GM18907 (cell line): ENCODE measurements around the gene RBBP8NL.

Source experiments
- ATAC-seq: cut with Tn5 transposase; IDR thresholded peaks from one replicate; pipeline ENCODE4 v1.9.1; 2021; ENCODE audit warnings: mild to moderate bottlenecking, moderate library complexity; ENCODE audit not compliant: unreplicated experiment

Gene RBBP8NL

DNA sequence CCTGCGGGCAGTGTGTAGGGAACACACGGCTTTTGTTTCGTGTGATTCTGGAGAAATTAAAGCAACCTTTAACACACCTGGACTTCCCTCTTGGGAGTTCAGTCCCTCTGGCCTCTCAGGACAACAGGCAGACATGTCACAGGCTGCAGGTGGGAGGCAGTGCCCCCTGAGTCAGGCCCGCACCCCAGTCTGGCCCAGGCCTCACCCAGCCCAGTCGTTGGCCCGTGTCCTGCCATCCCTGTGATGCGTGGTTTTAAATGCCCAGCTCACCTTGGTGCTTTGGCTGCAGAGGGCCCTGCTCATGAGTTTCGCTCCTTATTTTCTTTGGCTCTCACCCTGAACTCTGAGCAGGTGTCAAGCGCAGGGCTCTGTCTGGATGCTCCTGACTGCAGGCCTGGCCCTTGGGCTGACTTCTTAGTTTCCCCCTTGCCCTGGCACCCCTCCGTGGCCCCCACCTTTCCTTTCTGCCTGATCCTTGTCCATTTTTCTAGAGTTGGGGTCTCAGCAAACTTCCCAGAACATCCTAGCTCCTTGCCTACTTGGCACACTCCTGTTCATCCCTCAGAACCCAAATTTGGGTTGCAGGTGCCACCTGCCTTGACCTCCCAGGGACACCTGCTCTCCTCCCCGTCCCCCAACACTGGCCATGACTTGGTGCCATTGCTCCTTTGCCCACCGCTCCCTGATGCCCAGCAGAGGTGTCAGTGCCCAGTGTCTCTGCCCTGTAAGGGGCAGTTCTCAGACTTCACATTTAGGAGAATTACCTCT, 18.1 kb downstream of the RBBP8NL start:
- ATAC-seq = no peak

DNA sequence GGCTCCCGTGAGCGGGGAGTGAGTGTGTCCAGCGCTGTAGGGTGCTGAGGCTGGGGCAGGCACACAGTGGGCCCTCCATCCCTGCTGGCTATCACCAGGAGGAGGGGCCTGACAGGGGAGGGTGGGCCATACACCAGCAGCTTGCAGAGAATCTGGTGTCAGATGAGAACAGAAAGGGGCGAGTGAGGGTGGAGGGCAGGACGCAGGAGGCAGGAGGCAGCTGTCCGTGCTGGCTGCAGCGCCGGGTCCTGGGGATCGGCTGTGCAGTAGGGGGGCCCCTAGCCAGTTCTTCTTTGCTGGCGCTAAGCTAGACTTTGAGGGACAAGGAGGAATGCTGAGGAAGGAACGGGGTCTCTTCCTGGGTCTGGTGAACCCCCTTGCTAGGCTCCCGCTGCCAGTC, 18.7 kb downstream of the RBBP8NL start:
- no peak for ATAC-seq

DNA sequence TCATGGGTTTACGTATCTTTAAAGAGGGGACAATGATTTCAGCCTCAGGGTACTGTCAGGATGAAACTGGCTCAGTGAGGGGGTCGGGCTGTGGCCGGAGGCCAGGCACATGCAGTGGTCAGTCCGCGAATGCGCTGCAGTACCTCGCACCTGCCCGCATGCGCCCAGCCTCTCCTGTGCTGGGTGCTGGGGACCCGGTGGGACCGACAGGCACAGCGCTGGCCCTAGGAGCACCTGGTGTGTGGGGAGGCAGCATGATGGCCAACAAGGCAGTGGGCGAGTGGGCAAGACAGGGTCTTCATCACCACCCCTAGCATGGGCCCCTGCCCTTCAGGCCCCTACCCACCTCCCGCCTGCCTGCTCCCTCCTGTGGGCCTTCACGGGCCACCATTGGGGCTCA, 19.3 kb downstream of the RBBP8NL start:
- no peak for ATAC-seq

DNA sequence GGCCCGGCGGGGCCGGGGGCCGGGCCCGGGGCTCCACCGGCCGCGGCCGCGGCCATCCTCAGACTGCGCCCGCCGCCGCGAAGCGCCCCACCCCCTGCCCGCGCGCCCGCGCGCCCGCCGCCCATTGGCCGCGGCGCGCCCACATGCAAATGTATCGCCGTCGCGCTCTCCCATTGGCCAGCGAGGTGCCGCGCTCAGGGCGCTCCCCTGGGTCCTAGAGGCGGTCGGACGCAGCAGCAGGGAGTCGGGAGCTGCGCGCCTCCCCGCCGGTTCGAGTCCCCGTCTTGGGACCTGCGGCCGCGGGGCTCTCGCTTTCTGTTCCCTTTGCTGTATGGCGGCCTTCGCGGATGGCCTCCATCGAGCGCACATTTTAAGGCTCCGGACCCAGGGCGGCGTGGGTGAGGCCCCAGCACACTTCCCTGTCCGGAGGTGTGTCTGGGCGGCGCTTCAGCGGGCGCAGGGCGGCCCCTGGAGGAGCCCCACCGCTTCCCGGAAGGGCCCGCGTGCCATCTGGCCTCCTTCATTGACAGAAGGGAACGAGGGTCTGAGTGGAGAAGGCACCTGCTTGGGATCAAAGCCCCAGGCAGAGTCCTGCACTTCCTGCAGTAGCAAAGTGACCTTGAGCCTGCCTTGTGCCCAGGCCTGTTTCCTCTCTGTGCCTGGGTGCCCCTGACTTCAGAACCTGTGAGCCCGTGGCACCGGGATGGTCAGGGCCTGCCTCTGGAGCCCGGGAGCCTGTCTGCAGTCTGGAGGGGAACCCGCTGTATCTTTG, 19.9 kb downstream of the RBBP8NL start, which contains the start of gene CABLES2:
TSS of gene CABLES2 (minus strand) at position 65 of the 772 bp plus-strand sequence. CDS start at position 56, 9 bp downstream.
- peak; percentile 74 for ATAC-seq

- peak; percentile 2 for ATAC-seq
Measured at GRCh38 chr20:62406635-62407176, 20.6 kb downstream of the RBBP8NL start.

DNA sequence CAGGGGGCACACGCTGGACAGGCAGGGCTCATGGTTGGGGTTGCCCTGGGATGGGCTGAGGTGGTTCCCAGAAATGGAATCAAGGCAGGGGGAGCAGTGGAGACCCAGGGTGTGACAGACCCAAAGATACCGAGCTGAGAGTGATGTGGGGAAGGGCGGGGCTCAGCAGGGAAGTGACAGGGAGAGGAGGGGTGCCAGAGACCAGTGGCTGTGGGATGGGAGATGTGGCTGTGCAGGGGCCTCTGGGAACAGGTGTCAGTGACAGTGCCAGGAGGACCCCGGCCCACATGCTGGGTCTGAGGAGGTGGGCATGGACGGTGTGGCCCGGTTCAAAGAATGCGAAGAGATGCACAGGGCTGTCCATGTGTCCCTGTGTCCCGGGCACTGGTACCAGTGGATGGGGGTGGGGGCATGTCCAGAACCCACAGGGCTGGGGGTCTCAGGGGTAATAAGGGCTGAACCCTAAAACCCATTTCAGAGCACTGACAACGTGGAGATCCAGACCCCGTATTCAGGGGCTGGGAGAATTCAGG, 21.3 kb downstream of the RBBP8NL start:
- ATAC-seq = no peak

- no peak for ATAC-seq
Measured at GRCh38 chr20:62405108-62405980, 22.0 kb downstream of the RBBP8NL start.

GRCh38 chr20:62404761-62405107, 22.6 kb downstream of the RBBP8NL start:
- no peak for ATAC-seq

DNA sequence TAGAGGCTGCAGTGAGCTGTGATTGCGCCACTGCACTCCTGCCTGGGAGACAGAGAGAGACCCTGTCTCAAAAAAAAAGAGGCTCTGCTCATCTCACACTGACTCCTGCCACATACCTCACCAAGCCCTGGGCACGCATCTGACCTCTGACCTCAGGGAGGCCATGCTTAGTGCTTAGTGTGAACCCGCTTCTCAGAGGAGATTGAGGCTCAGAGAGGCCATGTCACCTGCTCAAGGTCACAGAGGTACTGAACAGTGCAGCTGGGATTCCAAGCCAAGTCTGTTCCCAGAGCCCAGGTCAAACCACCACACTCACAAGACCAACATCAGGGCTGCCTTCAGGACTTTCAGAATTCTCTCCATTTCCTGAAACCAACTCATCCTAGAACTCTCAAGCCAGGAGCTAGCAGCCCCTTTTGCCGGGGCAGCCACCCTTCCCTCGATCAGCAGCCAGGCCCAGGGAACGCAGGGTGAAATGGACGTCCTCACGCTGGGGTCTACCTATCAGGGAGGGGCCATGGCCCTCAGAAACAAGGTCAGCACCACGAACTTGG, 23.1 kb downstream of the RBBP8NL start:
- ATAC-seq = no peak

DNA sequence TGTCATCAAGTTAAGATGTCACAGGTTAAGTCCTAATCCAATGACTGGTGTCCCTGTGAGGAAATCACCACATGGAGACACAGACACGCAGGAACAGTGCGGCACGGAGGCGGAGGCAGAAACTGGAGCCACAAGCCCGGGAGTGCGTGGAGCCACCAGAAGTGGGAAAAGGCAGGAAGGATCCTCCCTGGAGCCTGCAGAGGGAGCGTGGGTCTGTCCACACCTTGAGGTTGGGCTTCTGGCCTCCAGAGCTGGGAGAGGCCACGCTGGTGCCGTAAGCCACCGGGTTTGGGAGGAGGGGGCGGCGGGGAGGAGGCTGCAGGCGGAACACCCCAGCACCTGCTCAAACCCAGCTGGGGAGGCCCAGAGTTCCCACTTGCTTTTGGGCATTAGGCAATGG, 24.0 kb downstream of the RBBP8NL start:
- ATAC-seq = no peak

- ATAC-seq = no peak
Measured at GRCh38 chr20:62402456-62403150, 24.7 kb downstream of the RBBP8NL start.

DNA sequence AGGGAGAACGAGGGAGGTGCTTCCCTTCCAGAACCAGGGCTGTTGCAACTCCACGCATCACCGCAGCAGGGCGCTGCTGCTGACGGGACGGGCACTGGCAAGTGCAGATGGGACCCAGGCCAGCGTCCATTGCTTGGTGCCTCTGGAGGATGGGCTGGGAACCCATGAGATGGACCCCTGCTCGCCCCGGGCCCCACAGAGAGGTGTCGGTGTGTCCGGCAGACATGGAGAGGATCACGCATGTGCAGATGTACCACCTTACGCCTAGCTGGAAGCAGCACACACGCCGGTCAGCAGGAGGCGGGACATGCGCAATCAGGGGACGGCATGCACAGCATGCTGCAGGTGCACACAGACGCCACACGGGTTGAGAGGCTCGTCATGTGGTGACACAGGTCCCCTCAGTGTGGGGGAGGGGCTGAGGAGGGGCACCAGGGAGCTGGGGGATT, 26.0 kb downstream of the RBBP8NL start:
- no peak for ATAC-seq

GRCh38 chr20:62400541-62400940, 26.8 kb downstream of the RBBP8NL start:
- ATAC-seq = no peak

DNA sequence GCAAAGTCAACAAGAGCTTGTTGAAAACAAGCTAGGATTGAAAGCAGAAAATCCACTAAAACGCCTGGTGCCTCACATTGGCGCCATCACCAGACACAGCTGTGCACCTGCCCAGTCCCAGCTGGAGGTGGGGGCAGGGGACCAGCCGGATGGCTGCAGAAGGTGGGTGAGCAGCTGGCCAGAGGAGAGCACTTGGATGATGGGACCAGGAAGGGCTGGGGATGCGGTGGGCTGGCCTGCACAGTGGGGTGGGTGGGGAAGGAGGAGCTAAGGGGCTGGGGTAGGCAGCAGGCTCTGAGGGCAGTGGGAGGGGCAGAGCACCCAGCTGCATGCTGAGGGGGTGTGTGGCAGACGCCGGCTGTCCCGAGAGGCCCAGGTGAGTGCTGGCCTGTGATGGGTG, 27.3 kb downstream of the RBBP8NL start:
- ATAC-seq = no peak

DNA sequence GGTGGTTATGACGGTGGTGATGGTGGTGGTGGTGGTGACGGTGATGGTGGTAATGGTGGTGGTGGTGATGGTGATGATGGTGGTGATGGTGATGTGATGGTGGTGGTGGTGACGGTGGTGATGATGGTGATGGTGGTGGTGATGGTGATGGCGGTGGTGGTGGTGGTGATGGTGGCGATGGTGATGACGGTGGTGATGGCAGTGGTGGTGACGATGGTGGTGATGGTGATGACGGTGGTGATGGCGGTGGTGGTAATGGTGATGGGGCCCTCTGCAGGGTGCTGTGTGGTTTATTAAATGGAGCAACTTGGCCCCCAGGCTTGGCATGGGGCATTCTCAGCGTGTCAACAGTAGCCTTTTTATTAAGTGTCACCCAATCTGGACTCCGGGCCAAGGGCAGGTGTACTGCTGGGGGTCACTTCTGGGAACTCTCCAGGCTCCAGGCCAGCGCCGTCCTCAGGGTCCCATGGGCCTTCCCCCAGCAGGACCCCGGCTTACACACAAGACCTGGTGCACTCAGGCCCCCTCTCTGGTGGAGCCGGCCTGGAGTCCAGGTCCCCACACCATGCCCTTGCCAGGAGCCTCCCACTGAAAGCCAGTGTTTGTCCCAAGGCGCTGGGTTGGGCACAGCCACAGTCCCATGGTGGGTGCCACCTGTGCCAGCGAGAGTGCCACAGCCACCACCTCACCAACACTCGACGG, 29.1 kb downstream of the RBBP8NL start:
- no peak for ATAC-seq

GRCh38 chr20:62396367-62397239, 30.7 kb downstream of the RBBP8NL start:
- no peak for ATAC-seq

- ATAC-seq = no peak
Measured at GRCh38 chr20:62395311-62396242, 31.8 kb downstream of the RBBP8NL start.
